Activated T-cell treated with anti-CD3 and anti-CD28 coated beads, Interleukin-2, amount 50 U/mL, for 1 hour (primary cell): ENCODE measurements around the gene SBNO1.
A peak's percentile ranks its signal among the peaks of the same experiment; 100 is the strongest.
"Not testable (repeated sequence)": the region's sequence is repeated elsewhere in the genome, so short reads cannot be mapped to it uniquely, and the experiment has no call there.

Experiments
- DNase-seq: peaks from one replicate; pipeline ENCODE4 v3.0.0-alpha.2; 2020

The SBNO1 gene

GRCh38 chr12:123364532-123365024 lies at the start of gene SBNO1:
TSS of gene SBNO1 (minus strand) at chr12:123364847. CDS start at chr12:123350441, 14,406 bp downstream.
- no peak for DNase-seq

GRCh38 chr12:123410041-123410412 lies 45.4 kb upstream of the SBNO1 start:
- DNase-seq, result no peak

- DNase-seq, result not testable (repeated sequence)
These were observed 44.8 kb upstream of the SBNO1 start for GRCh38 chr12:123409284-123410040.

GRCh38 chr12:123408619-123409018 lies 44.0 kb upstream of the SBNO1 start:
- DNase-seq, result not testable (repeated sequence)

- DNase-seq, result not testable (repeated sequence)
These were observed 43.3 kb upstream of the SBNO1 start for GRCh38 chr12:123407934-123408333.

GRCh38 chr12:123407269-123407668 lies 42.6 kb upstream of the SBNO1 start:
- not testable (repeated sequence) for DNase-seq

- no peak for DNase-seq
These were observed 39.9 kb upstream of the SBNO1 start for GRCh38 chr12:123404581-123404980.

GRCh38 chr12:123401753-123402683 lies 37.4 kb upstream of the SBNO1 start:
- no peak for DNase-seq

GRCh38 chr12:123399255-123399617 lies 34.6 kb upstream of the SBNO1 start:
- DNase-seq, result no peak

GRCh38 chr12:123398550-123399254 lies 34.1 kb upstream of the SBNO1 start:
- DNase-seq, result no peak

GRCh38 chr12:123398177-123398549 lies 33.5 kb upstream of the SBNO1 start:
- no peak for DNase-seq

- DNase-seq, result no peak
These were observed 32.8 kb upstream of the SBNO1 start for GRCh38 chr12:123397400-123397799.

GRCh38 chr12:123396954-123397353 lies 32.3 kb upstream of the SBNO1 start:
- no peak for DNase-seq

GRCh38 chr12:123396543-123396942 lies 31.9 kb upstream of the SBNO1 start:
- no peak for DNase-seq

- no peak for DNase-seq
These were observed 30.6 kb upstream of the SBNO1 start for GRCh38 chr12:123395236-123395635.

- no peak for DNase-seq
These were observed 29.1 kb upstream of the SBNO1 start for GRCh38 chr12:123393747-123394146.

- no peak for DNase-seq
These were observed 27.1 kb upstream of the SBNO1 start for GRCh38 chr12:123391546-123392343.

- DNase-seq, result no peak
These were observed 26.1 kb upstream of the SBNO1 start for GRCh38 chr12:123390498-123391426.

- DNase-seq, result peak; percentile 56
These were observed 25.1 kb upstream of the SBNO1 start for GRCh38 chr12:123389560-123390351.

GRCh38 chr12:123388951-123389559 lies 24.4 kb upstream of the SBNO1 start:
- DNase-seq, result no peak
